Measurements from ENCODE around the gene SSBP4.

DNA sequence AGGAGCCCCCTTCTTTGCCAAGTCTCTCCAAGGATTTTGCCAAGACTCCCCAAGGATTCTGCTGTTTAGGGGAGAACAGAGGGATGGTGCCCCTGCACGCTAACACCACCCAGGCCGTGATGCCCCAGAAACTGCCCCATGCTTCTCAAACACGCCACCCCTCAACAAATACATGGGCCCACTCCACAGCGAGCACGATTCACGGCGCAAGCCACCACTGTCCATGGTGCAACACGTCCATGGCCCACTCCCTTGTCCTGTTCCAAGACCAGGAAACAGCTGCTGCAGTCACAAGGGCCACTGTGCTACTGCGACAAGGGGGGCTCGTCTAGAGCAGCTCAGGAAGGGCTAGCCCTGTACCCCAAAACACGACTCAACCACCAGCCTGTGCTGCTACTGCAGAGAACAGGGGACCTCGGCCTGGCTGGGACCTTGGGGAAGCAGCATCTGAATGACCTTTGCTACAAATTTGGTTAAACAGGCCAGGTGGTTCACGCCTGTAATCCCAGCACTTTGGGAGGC lies 55.2 kb downstream of the SSBP4 start:
- TF ChIP-seq YY1 (IDR thresholded peaks at IDR 0.05; ENCODE audit: insufficient read depth, insufficient read length): no peak
- TF ChIP-seq ZNF274 (IDR thresholded peaks at IDR 0.05; ENCODE audit: low read depth, low read length): no peak
